Brain pericyte (primary cell): ENCODE results near the gene CEMIP2.

Experiments
- DNase-seq: peaks from one replicate; pipeline ENCODE4 v3.0.0-alpha.2; 2012; ENCODE audit warnings: low read depth, low spot score

CEMIP2 gene

DNA sequence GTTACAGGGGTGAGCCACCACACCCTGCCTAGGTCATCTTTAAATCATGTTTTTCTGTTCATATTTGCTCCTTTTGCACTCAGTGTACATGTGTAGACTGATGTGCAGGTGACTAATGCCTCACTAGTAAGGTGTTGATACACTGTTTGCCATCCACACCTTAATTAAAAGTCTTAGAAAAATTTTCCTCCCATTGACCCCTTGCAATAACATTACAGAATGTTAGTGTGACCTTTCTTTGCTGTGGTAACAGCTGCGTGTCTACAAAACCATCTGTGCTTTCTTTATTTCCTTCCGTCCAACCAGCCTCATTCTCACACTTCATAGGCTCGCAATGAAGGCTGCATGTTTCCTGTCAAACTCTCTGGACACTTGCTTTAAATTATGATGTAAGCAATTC lies 6.6 kb upstream of the CEMIP2 start:
- DNase-seq = no peak

- no peak for DNase-seq
Measured at GRCh38 chr9:71772726-71773125, 4.4 kb upstream of the CEMIP2 start.

DNA sequence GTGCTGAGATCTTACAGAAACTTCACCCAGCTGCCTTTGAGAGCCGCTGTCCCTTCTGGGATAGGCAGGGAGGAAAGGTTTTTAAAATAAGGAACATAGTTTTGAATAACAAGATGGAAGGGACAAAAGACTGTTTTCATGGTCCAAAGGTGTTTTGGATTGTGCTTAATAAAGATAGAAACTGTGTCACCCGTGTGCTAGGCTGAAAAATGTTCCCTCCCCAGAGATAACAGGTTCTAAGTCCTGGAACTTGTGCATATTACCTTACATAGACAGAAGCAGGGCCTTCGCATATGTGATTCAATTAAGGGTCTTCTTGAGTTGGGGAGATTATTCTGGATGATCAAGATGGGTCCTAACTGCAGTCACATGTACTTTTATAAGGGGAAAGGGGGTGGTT lies 1.9 kb upstream of the CEMIP2 start:
- no peak for DNase-seq

- DNase-seq = no peak
Measured at GRCh38 chr9:71769175-71770161, 1.2 kb upstream of the CEMIP2 start.

DNA sequence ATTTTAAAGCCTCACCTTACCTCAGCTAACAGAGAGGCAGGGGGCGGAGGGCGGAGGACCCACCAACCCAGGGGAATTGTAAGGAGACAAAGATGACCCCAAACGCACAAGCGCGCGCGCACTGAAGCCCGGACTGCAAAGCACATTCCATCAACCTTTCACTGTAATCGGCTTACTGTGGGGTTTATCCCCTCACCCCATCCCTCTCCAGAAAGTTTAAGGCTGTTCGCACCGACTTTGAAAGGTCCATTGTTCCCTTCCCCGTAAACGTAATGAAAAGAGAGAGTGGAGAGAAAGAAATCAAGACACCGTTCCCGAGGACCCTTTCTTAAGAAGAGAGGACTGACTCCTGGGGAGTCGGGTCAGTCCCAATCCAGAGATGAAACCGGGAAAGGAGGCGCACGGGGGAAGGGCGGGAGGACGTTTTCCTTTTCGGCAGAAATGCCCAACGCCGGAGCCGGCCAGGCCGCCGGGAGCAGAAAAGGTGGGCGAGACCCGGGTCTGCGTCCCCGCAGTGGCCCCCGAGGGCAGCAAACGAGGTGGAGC lies 464 bp downstream of the CEMIP2 start:
- DNase-seq = no peak

GRCh38 chr9:71767163-71767775 lies 1.0 kb downstream of the CEMIP2 start:
- no peak for DNase-seq

- DNase-seq = no peak
Measured at GRCh38 chr9:71766663-71767062, 1.6 kb downstream of the CEMIP2 start.

DNA sequence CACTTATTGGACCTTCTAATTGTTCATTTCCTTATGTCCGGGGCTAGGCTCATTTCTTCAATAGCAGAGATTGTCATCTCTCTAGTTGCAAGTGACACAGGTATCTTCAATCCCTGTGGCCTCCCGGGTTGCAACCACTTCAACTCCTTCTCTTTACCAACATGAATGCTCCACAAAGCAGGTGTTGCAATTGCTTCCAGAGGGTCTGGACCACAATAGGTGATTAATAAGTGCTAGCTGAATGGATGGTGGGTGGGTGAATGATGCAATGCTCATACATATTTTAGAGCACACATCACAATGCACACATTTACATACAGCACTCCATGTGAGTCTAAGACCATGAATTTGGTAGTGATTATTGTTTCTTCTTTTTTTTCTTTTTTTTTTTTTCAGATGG lies 2.6 kb downstream of the CEMIP2 start:
- DNase-seq = no peak

DNA sequence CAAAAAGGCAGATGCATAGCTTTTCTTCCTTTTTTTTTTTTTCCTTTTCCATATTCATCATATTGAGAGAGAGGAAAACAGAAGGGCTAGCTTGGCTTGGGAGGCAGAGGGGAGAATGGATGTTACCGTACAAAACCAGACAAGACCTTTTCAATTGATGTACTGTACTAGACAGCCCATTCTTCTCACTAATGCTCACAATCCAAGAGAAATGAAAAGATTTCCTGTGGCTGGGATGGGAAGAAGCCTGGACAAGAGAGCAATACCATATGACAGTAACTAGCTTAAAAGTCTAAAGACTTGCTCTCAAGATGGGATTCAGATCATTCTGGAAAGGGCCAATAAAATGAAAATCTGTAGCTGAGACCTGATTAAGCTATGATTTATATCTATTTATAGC lies 3.4 kb downstream of the CEMIP2 start:
- no peak for DNase-seq

DNA sequence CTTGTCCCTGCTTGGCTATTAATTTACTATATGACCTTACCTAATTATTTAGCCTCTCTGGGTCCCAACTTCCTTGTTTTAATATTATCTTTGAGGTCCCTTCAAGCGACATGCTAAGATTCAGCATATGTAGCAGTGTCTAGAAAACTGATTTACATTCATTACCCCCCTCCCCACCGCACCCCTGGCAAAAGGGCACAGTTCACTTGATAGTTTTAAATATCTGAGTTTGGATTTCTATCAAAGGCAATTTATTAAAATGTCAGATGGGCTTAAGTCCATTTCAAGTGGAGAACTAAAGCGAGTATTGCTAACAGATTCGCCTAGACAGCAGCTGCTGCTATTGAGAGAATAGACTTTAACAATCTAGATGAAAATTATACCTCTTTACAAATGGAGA lies 3.9 kb downstream of the CEMIP2 start:
- DNase-seq = no peak

GRCh38 chr9:71763832-71764231 lies 4.5 kb downstream of the CEMIP2 start:
- DNase-seq = no peak

DNA sequence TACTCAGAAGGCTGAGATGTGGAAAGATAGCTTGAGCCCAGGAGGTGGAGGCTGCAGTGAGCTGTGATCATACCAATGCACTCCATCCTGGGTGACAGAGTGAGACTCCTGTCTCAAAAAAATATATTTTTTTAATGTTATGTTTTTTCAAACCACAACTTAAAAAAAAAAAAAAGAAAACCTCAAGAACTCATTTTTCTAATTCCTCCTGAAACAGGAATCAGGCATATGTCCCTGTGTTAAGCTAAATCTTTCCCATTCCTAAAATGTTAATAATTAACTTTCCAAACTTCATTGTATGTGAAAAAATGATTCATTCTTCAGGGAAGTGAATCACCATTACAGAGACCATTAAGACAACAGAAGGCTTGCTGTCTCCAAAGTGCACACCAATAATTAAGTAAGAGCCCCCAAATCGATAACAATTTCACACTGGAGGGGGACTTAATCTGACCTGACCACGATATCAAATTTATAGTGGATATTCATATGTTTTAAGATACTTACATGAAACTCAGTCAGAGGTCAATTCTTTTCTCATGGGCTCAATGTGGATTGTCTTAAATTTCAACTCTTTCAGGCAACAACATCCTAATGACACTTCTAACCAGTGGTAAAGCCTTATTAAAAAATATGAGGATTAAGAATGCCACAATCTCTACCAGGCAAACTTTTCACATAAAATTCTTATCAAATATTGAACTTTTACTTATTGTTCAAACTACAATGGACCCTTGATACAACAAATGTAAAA lies 5.2 kb downstream of the CEMIP2 start:
- no peak for DNase-seq

DNA sequence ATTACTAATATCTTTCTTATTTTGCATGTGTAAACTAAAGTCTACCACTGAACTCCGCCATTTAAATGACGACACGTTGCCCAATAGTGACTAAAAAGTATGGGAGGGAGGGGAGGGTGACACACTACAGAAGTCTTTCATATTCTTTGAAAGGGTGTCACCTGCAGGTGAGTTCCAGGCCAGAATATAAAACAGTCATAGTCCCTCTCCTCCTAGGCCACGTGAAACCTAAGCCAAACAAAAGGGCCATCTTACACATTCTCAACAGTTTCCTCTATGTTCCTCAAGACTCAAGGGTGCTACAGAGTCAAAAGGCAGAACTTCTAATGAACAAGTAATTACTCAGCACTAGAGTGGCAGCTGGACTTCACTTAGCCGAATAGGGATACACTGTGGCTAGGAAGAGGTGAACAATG lies 6.4 kb downstream of the CEMIP2 start:
- DNase-seq = no peak

GRCh38 chr9:71760901-71761300 lies 7.4 kb downstream of the CEMIP2 start:
- DNase-seq = no peak

DNA sequence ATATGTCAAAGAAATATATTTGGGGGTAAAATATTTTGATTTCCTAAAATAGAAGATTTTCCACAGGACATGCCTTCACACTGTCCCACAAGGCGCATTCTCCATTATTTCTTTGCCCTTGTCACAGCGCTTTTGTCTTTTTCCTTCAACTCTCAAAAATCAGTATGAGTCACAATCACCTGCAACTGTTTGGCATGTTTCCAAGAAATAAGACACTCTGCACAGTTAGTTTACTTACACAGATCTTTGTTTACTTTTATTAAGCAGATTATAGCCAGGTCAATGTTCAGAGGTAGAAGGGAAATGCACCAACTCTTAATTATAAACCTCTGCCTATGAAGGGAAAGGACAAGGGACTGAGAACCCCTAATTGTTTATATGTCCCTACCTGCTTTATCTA lies 9.5 kb downstream of the CEMIP2 start:
- DNase-seq = no peak

DNA sequence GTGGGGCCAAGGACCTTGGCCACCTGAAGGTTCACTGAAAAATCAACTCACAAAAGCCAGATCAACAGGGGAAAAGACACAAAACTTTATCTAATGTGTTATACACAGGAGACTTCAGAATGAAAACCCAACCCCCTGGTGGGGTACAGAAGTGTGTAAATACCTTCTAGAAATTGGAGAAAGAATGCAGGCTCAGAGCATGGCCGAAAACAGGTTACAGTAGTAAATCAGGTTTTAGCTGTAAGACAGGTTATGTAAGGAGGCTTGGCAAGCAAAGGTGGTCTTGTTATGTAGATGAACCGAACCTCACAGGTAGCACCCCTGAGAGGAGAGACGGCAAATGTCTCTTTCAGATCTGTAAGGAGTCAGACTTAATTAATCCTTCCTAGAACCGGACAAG lies 10.0 kb downstream of the CEMIP2 start:
- no peak for DNase-seq

- DNase-seq = no peak
Measured at GRCh38 chr9:71756753-71757152, 11.6 kb downstream of the CEMIP2 start.

DNA sequence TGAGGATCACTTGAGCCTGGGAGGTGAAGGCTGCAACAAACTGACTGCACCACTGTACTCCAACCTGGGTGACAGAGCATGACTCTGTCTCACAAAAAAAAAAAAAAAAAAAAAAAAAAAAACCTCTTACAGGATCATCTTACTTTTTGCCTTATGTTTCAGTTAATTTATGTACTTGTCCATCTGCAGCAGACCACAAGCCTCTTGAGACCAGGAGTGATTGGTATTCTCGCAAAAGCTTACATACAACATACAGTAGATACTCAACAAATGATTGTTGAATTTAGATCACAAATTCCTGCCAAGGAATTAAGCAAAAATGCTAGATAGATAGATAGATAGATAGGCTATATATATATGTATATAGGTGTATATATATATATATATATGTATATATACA lies 12.4 kb downstream of the CEMIP2 start:
- no peak for DNase-seq

GRCh38 chr9:71755230-71755629 lies 13.1 kb downstream of the CEMIP2 start:
- DNase-seq = no peak

- no peak for DNase-seq
Measured at GRCh38 chr9:71754151-71754550, 14.2 kb downstream of the CEMIP2 start.

DNA sequence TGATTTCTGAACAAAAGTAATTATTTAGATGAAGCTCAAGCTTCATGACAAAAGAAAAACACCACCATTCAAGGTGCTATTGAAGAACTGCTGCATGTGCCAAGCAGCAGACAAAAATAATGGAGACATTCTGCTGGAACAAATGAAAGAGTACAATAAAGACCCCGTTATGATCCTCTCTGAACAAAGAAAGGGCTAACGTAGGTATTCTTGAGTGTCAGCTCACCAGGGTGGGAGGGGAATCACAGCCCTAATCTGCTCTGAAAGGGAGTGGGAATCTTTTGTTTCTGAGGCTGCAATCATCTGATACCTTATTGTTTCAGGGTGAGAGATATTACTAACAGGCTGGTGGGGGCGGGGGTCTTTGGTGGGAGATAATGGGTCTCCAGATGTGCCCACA lies 15.4 kb downstream of the CEMIP2 start:
- no peak for DNase-seq

DNA sequence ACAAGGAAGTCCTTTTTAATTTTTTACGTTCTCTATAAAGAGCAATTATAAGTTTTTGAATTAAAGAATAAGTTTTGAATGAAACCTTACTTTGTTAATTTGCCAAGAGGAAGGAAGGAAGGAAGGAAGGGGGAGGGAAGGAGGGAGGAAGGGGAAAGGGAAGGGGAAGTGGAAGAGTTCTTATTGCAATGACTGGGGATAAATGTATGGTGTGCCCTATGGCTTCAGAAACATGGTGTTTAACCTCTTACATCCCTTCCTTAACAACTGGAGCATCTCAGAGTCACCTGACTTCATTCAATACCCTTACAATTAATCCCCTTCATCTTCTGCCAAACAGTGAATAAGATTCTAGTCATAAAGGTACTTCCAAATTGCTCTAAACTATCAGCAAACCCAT lies 16.0 kb downstream of the CEMIP2 start:
- no peak for DNase-seq
